Progenitor cell of endocrine pancreas (in vitro differentiated cells): ENCODE results near the gene SF3B6. TPM values are rescaled to one million over a fixed set of nuclear protein-coding genes. Genes with fewer than 3 reads are reported as not detected.
A peak's percentile ranks its signal among the peaks of the same experiment; 100 is the strongest.

ENCODE experiments used
- DNase-seq: peaks from one replicate; pipeline ENCODE4 v3.0.0; 2021; ENCODE audit warnings: low spot score; ENCODE audit not compliant: unreplicated experiment
- H3K27ac Mint-ChIP-seq: 2 replicates; pipeline ENCODE4 v1.8.0; 2021; ENCODE audit warnings: mild to moderate bottlenecking, moderate library complexity, mixed read lengths
- H3K27me3 Mint-ChIP-seq: 2 replicates; pipeline ENCODE4 v1.8.0; 2021; ENCODE audit warnings: mixed read lengths
- H3K36me3 Mint-ChIP-seq: 2 replicates; pipeline ENCODE4 v1.8.0; 2022; ENCODE audit warnings: mixed read lengths; ENCODE audit not compliant: insufficient read depth
- H3K4me1 Mint-ChIP-seq: 2 replicates; pipeline ENCODE4 v1.8.0; 2021; ENCODE audit warnings: low read depth, mixed read lengths
- H3K4me3 Mint-ChIP-seq: 2 replicates; pipeline ENCODE4 v1.8.0; 2021; ENCODE audit warnings: low read depth, mild to moderate bottlenecking, moderate library complexity, mixed read lengths
- H3K9me3 Mint-ChIP-seq: 2 replicates; pipeline ENCODE4 v1.8.0; 2021; ENCODE audit warnings: low read depth, mixed read lengths
- total RNA-seq: library from RNA; stranded (reverse); gene quantifications from 2 replicates; pipeline ENCODE4 v1.2.1, GENCODE V29; 2021
- TF ChIP-seq, protein P1 (sequence below): fragments of 200-600 bp; sonication (generic); IDR thresholded peaks from one replicate; pipeline ENCODE4 v1.5.0; 2021; ENCODE audit warnings: antibody characterized with exemption, mild to moderate bottlenecking; ENCODE audit not compliant: unreplicated experiment

SF3B6 gene
- total RNA-seq, 1 donor from 2014 or later: 101 TPM

DNA sequence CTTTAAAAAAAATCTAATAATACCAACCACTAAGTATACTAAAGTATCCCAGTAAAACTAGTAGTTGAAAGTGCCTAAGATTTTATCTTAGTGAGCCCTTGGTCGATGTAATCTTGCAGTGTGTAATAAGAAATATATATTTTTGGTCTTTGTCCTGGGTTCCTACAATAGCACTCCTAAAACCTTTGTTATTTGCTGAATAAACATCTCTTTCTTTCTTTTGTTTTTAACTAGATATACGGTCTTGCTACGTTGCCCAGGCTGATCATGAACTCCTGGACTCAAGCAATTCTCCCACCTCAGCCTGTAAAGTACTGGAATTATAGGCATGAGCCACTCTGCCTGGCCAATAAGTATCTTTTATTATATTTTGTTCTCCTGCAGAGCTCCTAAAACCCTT, 10.9 kb upstream of the SF3B6 start:
- Mint-ChIP-seq H3K27me3 (no peaks in the 10 kb centered on the region), H3K4me1 (peaks cover 16% of the 10 kb centered on the region), H3K9me3 (no peaks in the 10 kb centered on the region), H3K27ac (no peak overlapping the region), H3K4me3 (no peak overlapping the region), H3K36me3 (peaks cover 6% of the 10 kb centered on the region)
- DNase-seq: no peak
- TF ChIP-seq, protein P1, sequence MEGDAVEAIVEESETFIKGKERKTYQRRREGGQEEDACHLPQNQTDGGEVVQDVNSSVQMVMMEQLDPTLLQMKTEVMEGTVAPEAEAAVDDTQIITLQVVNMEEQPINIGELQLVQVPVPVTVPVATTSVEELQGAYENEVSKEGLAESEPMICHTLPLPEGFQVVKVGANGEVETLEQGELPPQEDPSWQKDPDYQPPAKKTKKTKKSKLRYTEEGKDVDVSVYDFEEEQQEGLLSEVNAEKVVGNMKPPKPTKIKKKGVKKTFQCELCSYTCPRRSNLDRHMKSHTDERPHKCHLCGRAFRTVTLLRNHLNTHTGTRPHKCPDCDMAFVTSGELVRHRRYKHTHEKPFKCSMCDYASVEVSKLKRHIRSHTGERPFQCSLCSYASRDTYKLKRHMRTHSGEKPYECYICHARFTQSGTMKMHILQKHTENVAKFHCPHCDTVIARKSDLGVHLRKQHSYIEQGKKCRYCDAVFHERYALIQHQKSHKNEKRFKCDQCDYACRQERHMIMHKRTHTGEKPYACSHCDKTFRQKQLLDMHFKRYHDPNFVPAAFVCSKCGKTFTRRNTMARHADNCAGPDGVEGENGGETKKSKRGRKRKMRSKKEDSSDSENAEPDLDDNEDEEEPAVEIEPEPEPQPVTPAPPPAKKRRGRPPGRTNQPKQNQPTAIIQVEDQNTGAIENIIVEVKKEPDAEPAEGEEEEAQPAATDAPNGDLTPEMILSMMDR: no peak

DNA sequence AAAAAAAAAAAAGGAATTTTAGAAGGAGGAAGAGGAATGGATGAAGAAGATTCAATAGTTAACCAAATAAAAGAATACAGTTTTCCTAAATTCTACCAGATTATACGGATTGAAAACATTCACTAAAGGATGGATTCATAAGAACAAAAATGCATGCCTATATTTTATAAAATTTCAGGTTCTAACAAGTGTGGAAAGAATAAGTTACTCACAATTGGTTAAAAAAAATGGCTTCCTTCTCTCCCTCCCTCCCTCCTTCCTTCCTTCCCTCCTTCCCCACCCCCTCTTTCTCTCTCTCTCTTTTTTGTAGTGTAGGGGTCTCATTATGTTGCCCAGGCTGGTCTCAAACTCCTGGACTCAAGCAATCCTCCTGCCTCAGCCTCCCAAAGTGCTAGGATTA, 10.1 kb upstream of the SF3B6 start:
- Mint-ChIP-seq H3K27ac (no peak overlapping the region), H3K9me3 (no peaks in the 10 kb centered on the region), H3K4me3 (peak overlapping the region; percentile 41), H3K27me3 (no peaks in the 10 kb centered on the region), H3K4me1 (peaks cover 16% of the 10 kb centered on the region), H3K36me3 (peaks cover 9% of the 10 kb centered on the region)
- no peak for DNase-seq
- TF ChIP-seq, protein P1: no peak

DNA sequence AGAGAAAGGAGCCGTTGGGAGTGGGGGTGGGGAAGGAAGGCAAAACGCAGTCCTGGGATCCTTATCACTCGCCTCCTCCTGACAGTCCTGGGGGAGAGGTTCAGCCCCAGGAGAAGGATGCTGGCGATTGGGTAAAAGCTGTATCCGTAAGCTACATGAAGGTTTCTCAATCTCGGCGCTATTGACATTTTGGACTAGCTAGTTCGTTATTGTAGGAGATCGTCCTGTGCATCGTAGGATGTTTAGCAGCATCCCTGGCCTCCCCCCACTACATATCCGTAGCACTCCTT, 9.0 kb upstream of the SF3B6 start:
- Mint-ChIP-seq H3K4me3 (peak overlapping the region; percentile 85), H3K4me1 (peaks cover 16% of the 10 kb centered on the region), H3K27ac (peak overlapping the region; percentile 92), H3K36me3 (peaks cover 13% of the 10 kb centered on the region), H3K27me3 (no peaks in the 10 kb centered on the region), H3K9me3 (no peaks in the 10 kb centered on the region)
- DNase-seq: no peak
- TF ChIP-seq, protein P1: no peak

DNA sequence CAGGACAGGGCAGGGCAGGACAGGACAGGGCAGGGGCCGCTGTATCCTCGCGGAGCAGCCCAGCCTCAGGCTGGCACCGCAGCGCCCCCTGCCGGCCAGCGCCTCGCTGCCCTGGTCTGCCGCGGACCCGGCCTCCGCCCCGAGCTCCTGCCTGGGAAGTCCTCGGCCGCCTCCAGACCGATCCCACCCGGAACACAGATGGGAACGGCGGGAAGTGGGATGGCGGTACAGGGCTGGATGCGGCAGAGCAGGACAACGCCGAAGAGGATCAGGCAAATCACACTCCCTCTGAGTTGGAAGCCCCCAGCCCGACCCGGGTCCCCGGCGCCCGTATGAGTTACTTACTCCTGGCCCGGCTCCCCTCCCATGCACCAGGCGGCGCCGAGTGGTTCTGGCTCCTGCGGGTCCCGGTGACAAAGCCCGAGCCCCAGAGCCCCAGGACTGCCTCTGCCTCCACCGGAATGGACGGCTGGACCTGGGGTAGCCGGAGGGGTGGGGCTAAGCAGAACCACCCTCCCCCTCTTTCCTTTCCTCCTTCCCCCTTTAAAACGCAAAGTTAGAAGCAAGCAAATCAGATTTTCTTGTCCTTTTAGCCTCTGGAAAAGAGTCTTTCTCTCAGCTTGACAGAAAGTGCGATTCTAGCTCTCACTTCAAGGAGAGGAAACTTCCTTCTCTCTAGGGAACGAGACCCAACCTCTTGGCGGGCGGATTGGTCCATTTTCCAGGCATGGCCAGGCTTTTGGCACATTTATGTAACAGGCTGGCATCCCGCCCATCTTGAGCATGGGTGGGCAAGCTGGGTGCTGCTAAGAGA, 8.5 kb upstream of the SF3B6 start, which contains the start of gene TP53I3:
Gene TP53I3 (minus strand): TSS at position 449 of the 814 bp plus-strand sequence. CDS start 508 bp downstream, outside the sequence.
- TF ChIP-seq, protein P1: peak; percentile 99
- peak within 1 kb of the TSS; percentile 99 for H3K27ac Mint-ChIP-seq
- no peaks in the 10 kb centered on the region for H3K9me3 Mint-ChIP-seq
- peaks cover 16% of the 10 kb centered on the region for H3K4me1 Mint-ChIP-seq
- no peaks in the 10 kb centered on the region for H3K27me3 Mint-ChIP-seq
- DNase-seq: peak; percentile 96
- peak within 1 kb of the TSS; percentile 85 for H3K4me3 Mint-ChIP-seq
- peaks cover 17% of the 10 kb centered on the region for H3K36me3 Mint-ChIP-seq

- Mint-ChIP-seq H3K4me1 (peaks cover 16% of the 10 kb centered on the region), H3K27ac (peak overlapping the region; percentile 99), H3K9me3 (no peaks in the 10 kb centered on the region), H3K36me3 (peaks cover 20% of the 10 kb centered on the region), H3K27me3 (no peaks in the 10 kb centered on the region), H3K4me3 (peak overlapping the region; percentile 85)
- TF ChIP-seq, protein P1: no peak
- DNase-seq: no peak
Observed at GRCh38 chr2:24083567-24084385, 7.7 kb upstream of the SF3B6 start.
